Measurements from ENCODE around the gene SYNGR1.

Gene SYNGR1

GRCh38 chr22:39421691-39422090, 71.9 kb downstream of the SYNGR1 start:
- no peak overlapping the region for H3K27ac ChIP-seq (ENCODE audit: low read length)
- H3K36me3 ChIP-seq (ENCODE audit: control insufficient read depth in 2 of 2, insufficient read depth in 2 of 2, low read length in 2 of 2) = peaks cover 57 to 65% of the 10 kb centered on the region in 2 donors
- no peak overlapping the region for H3K9ac ChIP-seq (ENCODE audit: low read length in 2 of 2)

GRCh38 chr22:39422101-39422500, 72.3 kb downstream of the SYNGR1 start:
- Histone ChIP-seq H3K27me3 (ENCODE audit: control insufficient read depth in 1 of 2, insufficient read depth in 2 of 2, low read length in 2 of 2) (no peaks in the 10 kb centered on the region), H3K4me3 (ENCODE audit: low read length in 2 of 2) (no peak overlapping the region), H3K9ac (ENCODE audit: low read length in 2 of 2) (no peak overlapping the region), H3K4me1 (ENCODE audit: control insufficient read depth, insufficient read depth, low read length) (no peaks in the 10 kb centered on the region), H3K36me3 (ENCODE audit: control insufficient read depth in 2 of 2, insufficient read depth in 2 of 2, low read length in 2 of 2) (peaks cover 57 to 65% of the 10 kb centered on the region in 2 donors), H3K9me3 (ENCODE audit: control insufficient read depth in 2 of 2, low read length in 2 of 2) (no peaks in the 10 kb centered on the region), H3K27ac (ENCODE audit: low read length) (no peak overlapping the region)

More at GRCh38 chr22:39421691-39422090, 71.9 kb downstream of the SYNGR1 start:
- Histone ChIP-seq H3K4me3 (ENCODE audit: low read length in 2 of 2) (no peak overlapping the region), H3K27me3 (ENCODE audit: control insufficient read depth in 1 of 2, insufficient read depth in 2 of 2, low read length in 2 of 2) (no peaks in the 10 kb centered on the region), H3K9me3 (ENCODE audit: control insufficient read depth in 2 of 2, low read length in 2 of 2) (no peaks in the 10 kb centered on the region), H3K4me1 (ENCODE audit: control insufficient read depth, insufficient read depth, low read length) (no peaks in the 10 kb centered on the region)

GRCh38 chr22:39422721-39423120, 72.9 kb downstream of the SYNGR1 start:
- peaks cover 61 to 68% of the 10 kb centered on the region in 2 donors for H3K36me3 ChIP-seq (ENCODE audit: control insufficient read depth in 2 of 2, insufficient read depth in 2 of 2, low read length in 2 of 2)
- no peaks in the 10 kb centered on the region for H3K27me3 ChIP-seq (ENCODE audit: control insufficient read depth in 1 of 2, insufficient read depth in 2 of 2, low read length in 2 of 2)
- no peaks in the 10 kb centered on the region for H3K9me3 ChIP-seq (ENCODE audit: control insufficient read depth in 2 of 2, low read length in 2 of 2)
- H3K9ac ChIP-seq (ENCODE audit: low read length in 2 of 2) = no peak overlapping the region
- no peak overlapping the region for H3K4me3 ChIP-seq (ENCODE audit: low read length in 2 of 2)
- H3K4me1 ChIP-seq (ENCODE audit: control insufficient read depth, insufficient read depth, low read length) = no peaks in the 10 kb centered on the region
- H3K27ac ChIP-seq (ENCODE audit: low read length) = no peak overlapping the region

GRCh38 chr22:39423976-39424375, 74.2 kb downstream of the SYNGR1 start:
- Histone ChIP-seq H3K9ac (ENCODE audit: low read length in 2 of 2) (no peak overlapping the region), H3K27ac (ENCODE audit: low read length) (no peak overlapping the region), H3K4me3 (ENCODE audit: low read length in 2 of 2) (no peak overlapping the region), H3K27me3 (ENCODE audit: control insufficient read depth in 1 of 2, insufficient read depth in 2 of 2, low read length in 2 of 2) (no peaks in the 10 kb centered on the region), H3K36me3 (ENCODE audit: control insufficient read depth in 2 of 2, insufficient read depth in 2 of 2, low read length in 2 of 2) (peaks cover 55 to 68% of the 10 kb centered on the region in 2 donors), H3K4me1 (ENCODE audit: control insufficient read depth, insufficient read depth, low read length) (no peaks in the 10 kb centered on the region), H3K9me3 (ENCODE audit: control insufficient read depth in 2 of 2, low read length in 2 of 2) (no peaks in the 10 kb centered on the region)

GRCh38 chr22:39426380-39427043, 76.7 kb downstream of the SYNGR1 start:
- H3K9ac ChIP-seq (ENCODE audit: low read length in 2 of 2) = no peak overlapping the region
- H3K4me1 ChIP-seq (ENCODE audit: control insufficient read depth, insufficient read depth, low read length) = peaks cover 12% of the 10 kb centered on the region
- H3K27me3 ChIP-seq (ENCODE audit: control insufficient read depth in 1 of 2, insufficient read depth in 2 of 2, low read length in 2 of 2) = no peaks in the 10 kb centered on the region
- H3K4me3 ChIP-seq (ENCODE audit: low read length in 2 of 2) = no peak overlapping the region
- H3K36me3 ChIP-seq (ENCODE audit: control insufficient read depth in 2 of 2, insufficient read depth in 2 of 2, low read length in 2 of 2) = peaks cover 47 to 54% of the 10 kb centered on the region in 2 donors
- no peak overlapping the region for H3K27ac ChIP-seq (ENCODE audit: low read length)
- no peaks in the 10 kb centered on the region for H3K9me3 ChIP-seq (ENCODE audit: control insufficient read depth in 2 of 2, low read length in 2 of 2)

DNA sequence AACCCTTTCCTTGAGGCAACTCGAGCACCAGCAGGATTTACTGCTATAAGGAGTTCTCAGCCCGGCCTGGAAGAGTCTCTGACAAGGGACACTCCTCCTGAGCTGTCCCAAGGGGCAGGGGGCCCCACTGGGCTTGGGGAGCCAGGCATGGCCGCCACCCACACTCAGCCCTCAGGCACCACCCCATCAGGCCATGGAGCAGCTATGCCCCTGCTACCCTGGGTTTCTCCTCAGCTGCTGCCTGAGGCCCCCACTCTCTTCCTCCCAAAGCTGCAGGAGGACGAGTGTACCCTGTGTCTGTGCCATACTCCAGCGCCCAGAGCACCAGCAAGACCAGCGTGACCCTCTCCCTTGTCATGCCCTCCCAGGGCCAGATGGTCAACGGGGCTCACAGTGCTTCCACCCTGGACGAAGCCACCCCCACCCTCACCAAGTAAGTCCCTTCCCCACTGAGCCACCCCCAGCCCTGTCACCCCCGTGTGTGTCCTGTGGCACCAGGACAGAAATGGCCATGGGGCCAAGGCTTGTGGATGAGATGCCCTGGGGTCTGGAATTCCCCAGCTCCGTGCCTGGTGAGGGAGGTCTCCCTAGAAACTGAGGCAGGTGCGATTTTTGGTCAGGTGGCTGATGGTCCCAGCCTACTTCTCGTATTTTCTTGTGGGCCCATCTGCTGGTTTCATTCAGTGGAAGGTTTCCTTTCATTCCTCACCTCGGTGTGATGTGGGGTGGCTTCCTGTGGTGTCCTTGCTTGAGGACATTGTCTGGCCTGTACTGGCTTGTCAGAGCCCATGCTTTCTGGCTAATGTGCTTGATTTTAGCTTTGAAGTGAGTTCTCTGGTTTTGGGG, 78.2 kb downstream of the SYNGR1 start:
- Histone ChIP-seq H3K27ac (ENCODE audit: low read length) (no peak overlapping the region), H3K9me3 (ENCODE audit: control insufficient read depth in 2 of 2, low read length in 2 of 2) (no peaks in the 10 kb centered on the region), H3K27me3 (ENCODE audit: control insufficient read depth in 1 of 2, insufficient read depth in 2 of 2, low read length in 2 of 2) (no peaks in the 10 kb centered on the region), H3K36me3 (ENCODE audit: control insufficient read depth in 2 of 2, insufficient read depth in 2 of 2, low read length in 2 of 2) (peaks cover 49% of the 10 kb centered on the region in 2 donors), H3K4me3 (ENCODE audit: low read length in 2 of 2) (no peak overlapping the region), H3K9ac (ENCODE audit: low read length in 2 of 2) (no peak overlapping the region), H3K4me1 (ENCODE audit: control insufficient read depth, insufficient read depth, low read length) (peaks cover 17% of the 10 kb centered on the region)

- no peaks in the 10 kb centered on the region for H3K27me3 ChIP-seq (ENCODE audit: control insufficient read depth in 1 of 2, insufficient read depth in 2 of 2, low read length in 2 of 2)
- no peaks in the 10 kb centered on the region for H3K9me3 ChIP-seq (ENCODE audit: control insufficient read depth in 2 of 2, low read length in 2 of 2)
- H3K36me3 ChIP-seq (ENCODE audit: control insufficient read depth in 2 of 2, insufficient read depth in 2 of 2, low read length in 2 of 2) = peaks cover 48 to 49% of the 10 kb centered on the region in 2 donors
- H3K27ac ChIP-seq (ENCODE audit: low read length) = no peak overlapping the region
- no peak overlapping the region for H3K4me3 ChIP-seq (ENCODE audit: low read length in 2 of 2)
- H3K4me1 ChIP-seq (ENCODE audit: control insufficient read depth, insufficient read depth, low read length) = peaks cover 17% of the 10 kb centered on the region
- H3K9ac ChIP-seq (ENCODE audit: low read length in 2 of 2) = no peak overlapping the region
Measured at GRCh38 chr22:39428597-39429071, 78.8 kb downstream of the SYNGR1 start.

- H3K4me1 ChIP-seq (ENCODE audit: control insufficient read depth, insufficient read depth, low read length) = peaks cover 20% of the 10 kb centered on the region
Measured at GRCh38 chr22:39429186-39429585, 79.4 kb downstream of the SYNGR1 start.

DNA sequence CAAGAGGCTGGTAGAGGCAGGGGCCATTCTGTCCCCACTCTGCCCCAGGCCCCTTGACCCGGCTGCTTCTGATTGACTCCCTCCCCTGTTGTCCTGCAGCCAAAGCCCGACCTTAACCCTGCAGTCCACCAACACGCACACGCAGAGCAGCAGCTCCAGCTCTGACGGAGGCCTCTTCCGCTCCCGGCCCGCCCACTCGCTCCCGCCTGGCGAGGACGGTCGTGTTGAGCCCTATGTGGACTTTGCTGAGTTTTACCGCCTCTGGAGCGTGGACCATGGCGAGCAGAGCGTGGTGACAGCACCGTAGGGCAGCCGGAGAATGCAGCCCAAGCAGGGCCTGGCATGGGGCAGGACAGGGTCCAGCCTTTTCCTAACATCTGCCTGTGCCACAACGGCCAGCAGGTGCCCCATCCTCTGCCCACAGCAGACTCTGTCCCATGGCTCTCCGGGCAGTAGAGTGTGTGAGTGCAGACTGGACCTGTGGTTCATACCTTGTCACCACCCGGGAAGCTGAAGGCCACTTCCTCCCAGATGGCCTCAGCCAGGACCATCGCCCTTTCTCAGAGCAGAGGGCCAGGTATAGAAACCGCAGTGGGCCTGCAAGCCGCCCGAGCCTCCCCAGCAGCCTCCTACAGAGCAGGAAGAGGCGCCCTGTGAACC, 80.3 kb downstream of the SYNGR1 start:
- Histone ChIP-seq H3K27me3 (ENCODE audit: control insufficient read depth in 1 of 2, insufficient read depth in 2 of 2, low read length in 2 of 2) (no peaks in the 10 kb centered on the region), H3K27ac (ENCODE audit: low read length) (no peak overlapping the region), H3K9me3 (ENCODE audit: control insufficient read depth in 2 of 2, low read length in 2 of 2) (no peaks in the 10 kb centered on the region), H3K9ac (ENCODE audit: low read length in 2 of 2) (no peak overlapping the region), H3K36me3 (ENCODE audit: control insufficient read depth in 2 of 2, insufficient read depth in 2 of 2, low read length in 2 of 2) (peaks cover 43 to 48% of the 10 kb centered on the region in 2 donors), H3K4me1 (ENCODE audit: control insufficient read depth, insufficient read depth, low read length) (peaks cover 20% of the 10 kb centered on the region), H3K4me3 (ENCODE audit: low read length in 2 of 2) (no peak overlapping the region)

More at GRCh38 chr22:39429186-39429585, 79.4 kb downstream of the SYNGR1 start:
- Histone ChIP-seq H3K9ac (ENCODE audit: low read length in 2 of 2) (no peak overlapping the region), H3K27ac (ENCODE audit: low read length) (no peak overlapping the region), H3K4me3 (ENCODE audit: low read length in 2 of 2) (no peak overlapping the region), H3K9me3 (ENCODE audit: control insufficient read depth in 2 of 2, low read length in 2 of 2) (no peaks in the 10 kb centered on the region), H3K27me3 (ENCODE audit: control insufficient read depth in 1 of 2, insufficient read depth in 2 of 2, low read length in 2 of 2) (no peaks in the 10 kb centered on the region), H3K36me3 (ENCODE audit: control insufficient read depth in 2 of 2, insufficient read depth in 2 of 2, low read length in 2 of 2) (peaks cover 43 to 51% of the 10 kb centered on the region in 2 donors)

- H3K27ac ChIP-seq (ENCODE audit: low read length) = peak overlapping the region; percentile 66
- peak overlapping the region; percentile 20 to 55 for H3K9ac ChIP-seq (ENCODE audit: low read length in 2 of 2)
Measured at GRCh38 chr22:39430576-39431150, 80.9 kb downstream of the SYNGR1 start.

More at GRCh38 chr22:39430576-39431150, 80.9 kb downstream of the SYNGR1 start:
- Histone ChIP-seq H3K36me3 (ENCODE audit: control insufficient read depth in 2 of 2, insufficient read depth in 2 of 2, low read length in 2 of 2) (peaks cover 43 to 48% of the 10 kb centered on the region in 2 donors), H3K4me1 (ENCODE audit: control insufficient read depth, insufficient read depth, low read length) (peaks cover 20% of the 10 kb centered on the region), H3K27me3 (ENCODE audit: control insufficient read depth in 1 of 2, insufficient read depth in 2 of 2, low read length in 2 of 2) (no peaks in the 10 kb centered on the region), H3K9me3 (ENCODE audit: control insufficient read depth in 2 of 2, low read length in 2 of 2) (no peaks in the 10 kb centered on the region), H3K4me3 (ENCODE audit: low read length in 2 of 2) (no peak overlapping the region)

Measured in stomach smooth muscle (tissue), 2 donors.